ENCODE data around the gene GOLGA7B.

The GOLGA7B gene

GRCh38 chr10:97920865-97921264 lies 71.2 kb downstream of the GOLGA7B start:
- H3K4me3 ChIP-seq (replicated peaks; ENCODE audit: insufficient read depth, low read length): no peak overlapping the region
- H3K27ac ChIP-seq (replicated peaks): no peak overlapping the region
- DNase-seq (ENCODE audit: low read depth in 1 of 2, low spot score in 1 of 2): no peak
- no peaks in the 10 kb centered on the region for H3K27me3 ChIP-seq (ENCODE audit: insufficient read depth, poor library complexity, severe bottlenecking)
- TF ChIP-seq GABPA (IDR thresholded peaks at IDR 0.05; ENCODE audit: low read depth) (no peak), CTCF (IDR thresholded peaks at IDR 0.05; ENCODE audit: insufficient read depth, low read length) (no peak), POLR2AphosphoS5 (IDR thresholded peaks at IDR 0.05; ENCODE audit: low read depth) (no peak), REST (IDR thresholded peaks at IDR 0.05; ENCODE audit: insufficient replicate concordance, low read depth) (no peak), SPI1 (IDR thresholded peaks at IDR 0.05; ENCODE audit: borderline replicate concordance, low read depth) (no peak)

Measured in HL-60 (cell line).